Measurements from ENCODE around the gene TRIM7.

DNA sequence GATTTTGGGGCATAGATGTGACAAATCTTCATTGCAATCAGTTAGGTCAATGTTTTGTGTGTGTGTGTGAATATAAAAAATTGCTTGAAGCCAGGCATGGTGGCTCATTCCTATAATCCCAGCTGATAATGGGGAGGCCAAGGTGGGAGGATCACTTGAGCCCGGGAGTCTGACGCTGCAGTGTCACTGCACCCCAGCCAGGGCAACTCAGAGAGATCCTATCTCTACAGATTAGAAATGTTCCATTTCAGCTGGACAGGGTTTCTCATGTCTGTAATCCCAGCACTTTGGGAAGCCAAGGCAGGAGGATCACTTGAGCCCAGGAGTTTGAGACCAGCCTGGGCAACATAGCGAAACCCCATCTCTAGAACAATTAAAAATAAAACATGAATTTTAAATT lies 46.1 kb downstream of the TRIM7 start:
- TF ChIP-seq, protein P1, sequence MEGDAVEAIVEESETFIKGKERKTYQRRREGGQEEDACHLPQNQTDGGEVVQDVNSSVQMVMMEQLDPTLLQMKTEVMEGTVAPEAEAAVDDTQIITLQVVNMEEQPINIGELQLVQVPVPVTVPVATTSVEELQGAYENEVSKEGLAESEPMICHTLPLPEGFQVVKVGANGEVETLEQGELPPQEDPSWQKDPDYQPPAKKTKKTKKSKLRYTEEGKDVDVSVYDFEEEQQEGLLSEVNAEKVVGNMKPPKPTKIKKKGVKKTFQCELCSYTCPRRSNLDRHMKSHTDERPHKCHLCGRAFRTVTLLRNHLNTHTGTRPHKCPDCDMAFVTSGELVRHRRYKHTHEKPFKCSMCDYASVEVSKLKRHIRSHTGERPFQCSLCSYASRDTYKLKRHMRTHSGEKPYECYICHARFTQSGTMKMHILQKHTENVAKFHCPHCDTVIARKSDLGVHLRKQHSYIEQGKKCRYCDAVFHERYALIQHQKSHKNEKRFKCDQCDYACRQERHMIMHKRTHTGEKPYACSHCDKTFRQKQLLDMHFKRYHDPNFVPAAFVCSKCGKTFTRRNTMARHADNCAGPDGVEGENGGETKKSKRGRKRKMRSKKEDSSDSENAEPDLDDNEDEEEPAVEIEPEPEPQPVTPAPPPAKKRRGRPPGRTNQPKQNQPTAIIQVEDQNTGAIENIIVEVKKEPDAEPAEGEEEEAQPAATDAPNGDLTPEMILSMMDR (IDR thresholded peaks at IDR 0.05), result no peak
- no peak for TF ChIP-seq POLR2A (IDR thresholded peaks at IDR 0.05)

Measured in body of pancreas (tissue), 4 donors.